Liver (tissue), 9 donors: ENCODE results near the gene RPL7A. TPM values are rescaled to one million over a fixed set of nuclear protein-coding genes. Genes with fewer than 3 reads are reported as not detected.
A peak's percentile ranks its signal among the peaks of the same experiment; 100 is the strongest.

Experiments
- DNase-seq: peaks from one replicate; pipeline ENCODE4 v3.0.0-alpha.2; 2017; ENCODE audit warnings: low spot score
- H3K27ac ChIP-seq, 2 donors: one replicate each; pipeline ENCODE4 v1.7.0; 2013; ENCODE audit warnings: inconsistent platforms in 2 of 2, low read length in 2 of 2, control low read depth in 1 of 2, low read depth in 1 of 2, mild to moderate bottlenecking in 1 of 2
- H3K27me3 ChIP-seq, 4 donors: one replicate each; pipeline versions ENCODE4 v1.6.1 to v1.7.0; 2013; ENCODE audit warnings: low read length in 3 of 4, inconsistent platforms in 1 of 4, mild to moderate bottlenecking in 1 of 4, moderate library complexity in 1 of 4; ENCODE audit not compliant: control insufficient read depth in 4 of 4, insufficient read depth in 4 of 4
- H3K36me3 ChIP-seq, 4 donors: one replicate each; pipeline versions ENCODE4 v1.6.1 to v1.7.0; 2013; ENCODE audit warnings: low read length in 3 of 4, mild to moderate bottlenecking in 3 of 4, low read depth in 1 of 4, moderate library complexity in 1 of 4; ENCODE audit not compliant: control insufficient read depth in 4 of 4, insufficient read depth in 3 of 4
- H3K4me1 ChIP-seq, 4 donors: one replicate each; pipeline versions ENCODE4 v1.6.1 to v1.7.0; 2013; ENCODE audit warnings: low read length in 3 of 4, mild to moderate bottlenecking in 3 of 4, moderate library complexity in 1 of 4; ENCODE audit not compliant: control insufficient read depth in 4 of 4, insufficient read depth in 4 of 4
- H3K4me3 ChIP-seq, 3 donors: one replicate each; pipeline versions ENCODE4 v1.6.1 to v1.7.0; 2013; ENCODE audit warnings: low read length in 3 of 3, control low read depth in 1 of 3, low read depth in 1 of 3, mild to moderate bottlenecking in 1 of 3
- H3K9ac ChIP-seq, 2 donors: one replicate each; pipeline ENCODE4 v1.7.0; 2013; ENCODE audit warnings: low read length in 2 of 2, mild to moderate bottlenecking in 2 of 2, moderate library complexity in 2 of 2, control low read depth in 1 of 2, low read depth in 1 of 2
- H3K9me3 ChIP-seq, 4 donors: one replicate each; pipeline versions ENCODE4 v1.6.1 to v1.7.0; 2013; ENCODE audit warnings: low read length in 3 of 4; ENCODE audit not compliant: control insufficient read depth in 4 of 4
- EGR1 ChIP-seq, 2 donors: IDR thresholded peaks; 2 replicates each; pipeline ENCODE4 v1.6.1; 2016 to 2018; ENCODE audit warnings: antibody characterized with exemption in 2 of 2, low read depth in 2 of 2
- FOXA1 ChIP-seq: IDR thresholded peaks from 2 replicates; pipeline ENCODE4 v1.6.1; 2016; ENCODE audit warnings: antibody characterized with exemption
- FOXA2 ChIP-seq: IDR thresholded peaks from 2 replicates; pipeline ENCODE4 v1.6.1; 2016; ENCODE audit warnings: antibody characterized with exemption
- GABPA ChIP-seq, 2 donors: IDR thresholded peaks in 1 of 2; conservative IDR thresholded peaks in 1 of 2; 2 replicates each; pipeline ENCODE4 v1.6.1; 2016; ENCODE audit warnings: antibody characterized with exemption in 2 of 2, mild to moderate bottlenecking in 1 of 2, moderate library complexity in 1 of 2
- HNF4G ChIP-seq: IDR thresholded peaks from 2 replicates; pipeline ENCODE4 v1.6.1; 2016; ENCODE audit warnings: antibody characterized with exemption
- RAD21 ChIP-seq, 2 donors: IDR thresholded peaks; 2 replicates each; pipeline ENCODE4 v1.6.1; 2016; ENCODE audit warnings: antibody characterized with exemption in 2 of 2, mild to moderate bottlenecking in 2 of 2
- RXRA ChIP-seq, 2 donors: IDR thresholded peaks; 2 replicates each; pipeline ENCODE4 v1.6.1; 2017 to 2018; ENCODE audit warnings: antibody characterized with exemption in 2 of 2, mild to moderate bottlenecking in 1 of 2
- TAF1 ChIP-seq: conservative IDR thresholded peaks from 2 replicates; pipeline ENCODE4 v1.6.1; 2016; ENCODE audit warnings: antibody characterized with exemption, mild to moderate bottlenecking
- YY1 ChIP-seq: IDR thresholded peaks from 2 replicates; pipeline ENCODE4 v1.6.1; 2016; ENCODE audit warnings: antibody characterized with exemption, mild to moderate bottlenecking
- WGBS: extraction: QIAGEN DNeasy Blood & Tissue Kit; methylation state at CpG from one replicate; pipeline ENCODE4 v1.1.7; 2013; 5-methylcytosine and 5-hydroxymethylcytosine counted together
- polyA plus RNA-seq, 2 donors: library from polyadenylated mRNA; stranded (reverse) in 1 of 2; unstranded in 1 of 2; fragments of 200-250 nt in 1 of 2; fragments of >200 nt in 1 of 2; fragmentation: Nextera tagmentation in 1 of 2; extraction: Ambion mirVana in 1 of 2; gene quantifications; one replicate each; pipeline versions ENCODE4 v1.2.1 to v1.2.3, GENCODE V29; 2013 to 2015
- total RNA-seq, 2 donors: library from RNA; depleted of rRNA; stranded (reverse); fragments of >200 nt; gene quantifications; one replicate each; pipeline ENCODE4 v1.2.3, GENCODE V29; 2014
- TF ChIP-seq, protein P1 (sequence below): IDR thresholded peaks from 2 replicates; pipeline ENCODE4 v1.6.1; 2016; ENCODE audit warnings: antibody characterized with exemption
- TF ChIP-seq, protein P2 (sequence below): IDR thresholded peaks from 2 replicates; pipeline ENCODE4 v1.6.1; 2016; ENCODE audit warnings: antibody characterized with exemption
- TF ChIP-seq, protein P3 (sequence below): fragments of 150-350 bp; IDR thresholded peaks from 2 replicates; pipeline ENCODE4 v1.5.1; 2017; ENCODE audit warnings: improper control_type of control experiment, low read depth, low read length; ENCODE audit not compliant: missing input control
- TF ChIP-seq, protein P4 (sequence below): IDR thresholded peaks from 2 replicates; pipeline ENCODE4 v1.6.1; 2016; ENCODE audit warnings: antibody characterized with exemption
- donor health status: healthy.
- donor health status: healthy.
- donor health status: healthy.
- donor health status: healthy.
- donor health status: healthy.

The RPL7A gene
- total and polyA plus RNA-seq, 4 donors = 215 to 930 (median 704) TPM

DNA sequence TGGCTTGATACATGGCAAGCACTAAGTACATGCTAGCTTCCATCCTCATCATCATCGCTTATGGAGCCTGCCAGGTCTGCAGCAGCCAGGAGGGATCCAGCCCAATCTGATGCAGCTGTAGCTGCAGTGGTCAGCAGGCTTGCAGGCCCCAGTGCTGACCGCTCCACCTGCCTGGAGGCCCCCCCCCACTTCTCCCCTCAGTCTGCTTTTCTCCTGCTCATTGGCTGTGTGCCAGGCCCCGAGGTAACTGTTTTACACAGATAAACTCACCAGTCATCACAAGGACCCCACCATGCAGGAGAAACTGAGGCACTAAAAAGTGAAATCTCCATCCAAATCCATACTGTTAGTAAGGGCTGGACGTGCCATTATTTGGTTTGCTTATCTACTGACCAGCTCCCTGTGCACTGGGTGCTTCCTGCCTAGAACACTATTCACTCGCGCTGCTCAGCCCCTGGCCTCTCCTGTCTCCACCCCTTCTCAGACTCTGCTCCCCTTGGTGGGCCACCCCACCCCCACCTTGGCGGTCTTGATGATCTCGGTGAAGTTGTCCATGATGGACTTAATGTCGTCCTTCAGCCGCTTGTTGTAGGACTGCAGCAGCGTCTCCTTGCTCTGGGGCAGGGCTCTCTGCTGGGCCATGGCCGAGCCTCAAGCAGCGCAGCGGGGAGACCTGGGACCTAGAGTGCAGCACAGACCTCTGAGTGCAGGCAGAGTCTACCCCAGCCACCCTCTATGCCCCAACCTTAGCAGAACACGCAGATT, 1.8 kb upstream of the RPL7A start (continued):
- TF ChIP-seq HNF4G (no peak), GABPA (IDR thresholded peaks at IDR 0.05 in 1 of 2, conservative IDR thresholded peaks at IDR 0.05 in 1 of 2) (no peak), YY1 (no peak)
- TF ChIP-seq, protein P1, sequence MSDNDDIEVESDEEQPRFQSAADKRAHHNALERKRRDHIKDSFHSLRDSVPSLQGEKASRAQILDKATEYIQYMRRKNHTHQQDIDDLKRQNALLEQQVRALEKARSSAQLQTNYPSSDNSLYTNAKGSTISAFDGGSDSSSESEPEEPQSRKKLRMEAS = no peak

DNA sequence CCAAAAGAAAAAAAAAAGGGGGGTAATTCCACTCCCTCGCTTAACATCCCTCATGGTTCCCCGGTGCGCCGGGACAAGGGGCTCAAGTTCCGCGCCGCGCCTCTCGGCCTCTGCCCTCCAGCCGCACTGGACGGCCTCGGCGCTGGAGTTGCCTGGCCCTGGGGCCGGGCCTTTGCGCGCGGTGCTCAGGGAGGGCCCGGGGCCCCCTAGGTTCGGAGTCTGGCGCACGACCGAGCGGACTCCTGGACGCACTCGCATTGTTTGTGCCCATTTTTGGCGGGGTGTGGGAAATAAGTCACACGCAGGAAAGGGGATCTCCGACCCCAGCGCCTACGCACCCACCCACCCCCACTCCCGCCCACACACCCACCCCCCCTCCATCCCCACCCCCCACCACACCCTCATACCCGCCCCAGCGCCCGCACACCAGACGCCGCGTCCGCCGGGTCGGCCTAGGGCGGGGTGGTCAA, 468 bp upstream of the RPL7A start:
- Histone ChIP-seq H3K36me3 (peaks cover 5 to 56% (median 30%) of the 10 kb centered on the region in 4 donors), H3K4me3 (peak overlapping the region; percentile 72 to 91 (median 85)), H3K27me3 (no peaks in the 10 kb centered on the region), H3K9me3 (no peaks in the 10 kb centered on the region), H3K9ac (peak overlapping the region; percentile 20 to 33), H3K4me1 (peaks cover 4 to 25% (median 13%) of the 10 kb centered on the region in 4 donors), H3K27ac (peak overlapping the region; percentile 81 to 85)
- under 1% methylated on average over 41 of the region's 41 CpGs for WGBS
- no peak for TF ChIP-seq RAD21 (IDR thresholded peaks at IDR 0.05)
- TF ChIP-seq, protein P1 = no peak
- TF ChIP-seq YY1 = no peak
- TF ChIP-seq FOXA1 = no peak
- TF ChIP-seq, protein P2, sequence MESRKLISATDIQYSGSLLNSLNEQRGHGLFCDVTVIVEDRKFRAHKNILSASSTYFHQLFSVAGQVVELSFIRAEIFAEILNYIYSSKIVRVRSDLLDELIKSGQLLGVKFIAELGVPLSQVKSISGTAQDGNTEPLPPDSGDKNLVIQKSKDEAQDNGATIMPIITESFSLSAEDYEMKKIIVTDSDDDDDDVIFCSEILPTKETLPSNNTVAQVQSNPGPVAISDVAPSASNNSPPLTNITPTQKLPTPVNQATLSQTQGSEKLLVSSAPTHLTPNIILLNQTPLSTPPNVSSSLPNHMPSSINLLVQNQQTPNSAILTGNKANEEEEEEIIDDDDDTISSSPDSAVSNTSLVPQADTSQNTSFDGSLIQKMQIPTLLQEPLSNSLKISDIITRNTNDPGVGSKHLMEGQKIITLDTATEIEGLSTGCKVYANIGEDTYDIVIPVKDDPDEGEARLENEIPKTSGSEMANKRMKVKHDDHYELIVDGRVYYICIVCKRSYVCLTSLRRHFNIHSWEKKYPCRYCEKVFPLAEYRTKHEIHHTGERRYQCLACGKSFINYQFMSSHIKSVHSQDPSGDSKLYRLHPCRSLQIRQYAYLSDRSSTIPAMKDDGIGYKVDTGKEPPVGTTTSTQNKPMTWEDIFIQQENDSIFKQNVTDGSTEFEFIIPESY = no peak
- TF ChIP-seq, protein P3, sequence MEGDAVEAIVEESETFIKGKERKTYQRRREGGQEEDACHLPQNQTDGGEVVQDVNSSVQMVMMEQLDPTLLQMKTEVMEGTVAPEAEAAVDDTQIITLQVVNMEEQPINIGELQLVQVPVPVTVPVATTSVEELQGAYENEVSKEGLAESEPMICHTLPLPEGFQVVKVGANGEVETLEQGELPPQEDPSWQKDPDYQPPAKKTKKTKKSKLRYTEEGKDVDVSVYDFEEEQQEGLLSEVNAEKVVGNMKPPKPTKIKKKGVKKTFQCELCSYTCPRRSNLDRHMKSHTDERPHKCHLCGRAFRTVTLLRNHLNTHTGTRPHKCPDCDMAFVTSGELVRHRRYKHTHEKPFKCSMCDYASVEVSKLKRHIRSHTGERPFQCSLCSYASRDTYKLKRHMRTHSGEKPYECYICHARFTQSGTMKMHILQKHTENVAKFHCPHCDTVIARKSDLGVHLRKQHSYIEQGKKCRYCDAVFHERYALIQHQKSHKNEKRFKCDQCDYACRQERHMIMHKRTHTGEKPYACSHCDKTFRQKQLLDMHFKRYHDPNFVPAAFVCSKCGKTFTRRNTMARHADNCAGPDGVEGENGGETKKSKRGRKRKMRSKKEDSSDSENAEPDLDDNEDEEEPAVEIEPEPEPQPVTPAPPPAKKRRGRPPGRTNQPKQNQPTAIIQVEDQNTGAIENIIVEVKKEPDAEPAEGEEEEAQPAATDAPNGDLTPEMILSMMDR = no peak
- TF ChIP-seq FOXA2 = no peak
- TF ChIP-seq RXRA (IDR thresholded peaks at IDR 0.05) = no peak
- no peak for TF ChIP-seq TAF1
- TF ChIP-seq EGR1 (IDR thresholded peaks at IDR 0.05; ENCODE audit: low read depth in 2 of 2) = no peak
- TF ChIP-seq, protein P4, sequence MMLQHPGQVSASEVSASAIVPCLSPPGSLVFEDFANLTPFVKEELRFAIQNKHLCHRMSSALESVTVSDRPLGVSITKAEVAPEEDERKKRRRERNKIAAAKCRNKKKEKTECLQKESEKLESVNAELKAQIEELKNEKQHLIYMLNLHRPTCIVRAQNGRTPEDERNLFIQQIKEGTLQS = no peak
- no peak for TF ChIP-seq HNF4G
- peak; percentile 54 for DNase-seq
